ENCODE results near the gene CMIP.
"Not testable (repeated sequence)": the region's sequence is repeated elsewhere in the genome, so short reads cannot be mapped to it uniquely, and the experiment has no call there.

CMIP gene

DNA sequence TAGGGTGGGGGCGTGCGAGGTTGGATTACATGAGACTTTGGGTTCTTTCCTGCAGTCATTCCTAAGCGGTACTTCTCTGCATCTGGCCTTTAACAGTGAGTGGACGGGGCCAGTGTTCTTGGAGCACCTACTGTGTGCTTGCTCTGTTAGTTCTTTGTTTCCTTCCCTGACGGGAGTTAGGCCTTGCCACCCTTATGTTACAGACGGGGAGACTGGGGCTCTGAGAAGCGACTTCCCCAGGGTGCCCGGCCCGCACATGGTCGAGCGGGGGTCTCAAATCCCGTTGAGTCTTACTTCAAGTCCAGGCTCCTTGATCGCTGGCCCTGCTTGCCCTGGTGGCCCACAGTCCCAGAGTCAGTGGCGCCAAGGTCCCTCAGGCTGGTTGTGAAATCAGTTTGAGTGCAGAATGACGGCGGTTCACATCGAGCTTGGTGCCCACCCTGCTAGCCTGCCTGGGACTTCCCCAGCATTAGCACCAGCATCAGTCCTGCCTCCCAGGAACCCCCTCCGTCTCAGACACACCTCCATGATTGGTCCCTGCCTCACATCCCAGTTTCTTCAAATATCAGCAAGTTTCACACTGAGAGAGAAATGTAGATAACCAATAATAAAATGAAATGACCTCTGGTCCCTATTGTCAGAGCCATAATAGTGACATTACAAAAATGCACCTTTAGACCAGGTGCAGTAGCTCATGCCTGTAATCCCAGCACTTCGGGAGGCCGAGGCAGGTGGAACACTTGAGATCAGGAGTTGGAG lies 128.0 kb downstream of the CMIP start:
- DNase-seq: no peak

DNA sequence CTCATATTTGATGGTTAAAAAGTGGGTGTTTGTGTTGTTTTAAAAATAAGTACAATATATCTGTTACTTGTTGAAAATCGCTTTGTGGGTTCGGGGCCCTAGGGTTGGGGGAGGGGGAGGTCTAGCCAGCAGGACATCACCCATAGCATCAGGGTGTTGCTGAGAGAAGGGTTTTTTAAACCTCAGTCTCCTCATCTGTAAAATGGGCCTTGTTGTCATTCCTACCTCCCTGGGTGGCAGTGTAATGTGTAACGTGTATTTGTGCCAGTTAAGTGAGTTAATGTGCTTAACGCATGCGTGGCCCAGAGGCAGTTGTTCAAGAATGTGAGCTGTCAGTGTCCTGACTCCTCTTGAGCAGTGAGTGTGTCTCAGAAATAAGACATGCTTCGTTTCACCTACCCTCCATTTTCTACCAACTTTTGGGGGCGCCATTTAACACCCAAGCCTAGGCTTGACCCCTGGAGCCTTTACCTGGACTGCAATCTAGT lies 129.0 kb downstream of the CMIP start:
- no peak for DNase-seq

DNA sequence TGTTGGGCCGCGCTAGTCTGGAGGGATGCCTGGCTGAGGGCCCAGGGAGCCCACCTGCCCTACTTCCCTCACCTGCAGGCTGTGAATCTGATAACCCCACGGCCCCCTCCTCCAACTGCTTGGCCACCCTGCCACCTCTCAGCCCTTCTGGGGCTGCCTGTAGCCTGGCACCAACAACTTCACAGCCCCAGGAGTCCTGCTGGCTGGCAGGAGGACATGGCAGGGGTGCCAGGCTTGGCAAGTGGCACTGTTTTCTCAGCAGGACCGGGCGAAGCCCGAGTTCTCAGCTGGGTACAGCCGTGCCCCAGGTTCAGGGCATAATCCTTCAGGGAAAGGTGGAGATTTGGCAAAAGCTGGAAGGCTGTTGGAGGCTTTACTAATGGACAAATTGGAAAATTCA lies 129.6 kb downstream of the CMIP start:
- DNase-seq: no peak

DNA sequence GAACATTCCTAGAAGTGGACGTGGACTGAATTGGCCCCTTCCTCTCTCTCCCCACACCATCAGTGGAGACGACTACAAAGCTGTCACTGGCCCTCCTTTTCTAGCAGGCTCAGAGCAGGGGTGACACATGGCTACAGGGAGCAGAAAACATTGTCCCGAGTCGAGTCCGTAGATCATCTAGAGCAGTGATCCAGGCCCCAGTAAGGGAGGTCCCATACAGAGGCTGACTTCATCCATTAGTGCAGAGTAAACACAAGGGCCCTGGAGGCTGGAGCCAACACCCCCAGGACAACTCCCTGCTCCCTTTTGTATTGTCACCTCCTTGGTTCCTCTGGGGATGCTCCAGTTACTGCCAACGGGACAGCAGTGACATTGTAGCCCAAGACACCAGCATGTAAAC lies 130.7 kb downstream of the CMIP start:
- no peak for DNase-seq

DNA sequence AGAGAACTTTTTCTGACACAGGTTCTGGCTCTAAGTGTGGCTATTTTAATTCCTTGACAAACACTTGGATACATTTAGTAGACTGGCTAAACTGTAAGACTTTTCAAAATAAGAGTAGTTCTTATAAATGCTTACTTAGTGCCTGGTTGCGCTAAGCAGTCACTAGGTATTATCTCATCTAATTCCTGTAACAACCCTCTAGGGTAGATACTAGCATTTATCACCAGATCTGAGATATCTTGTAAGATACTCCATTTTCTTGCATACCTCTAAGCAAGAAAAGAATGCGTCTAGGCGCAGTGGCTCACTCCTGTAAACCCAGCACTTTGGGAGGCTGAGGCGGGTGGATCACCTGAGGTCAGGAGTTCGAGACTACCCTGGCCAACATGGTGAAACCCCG lies 131.2 kb downstream of the CMIP start:
- DNase-seq: no peak

DNA sequence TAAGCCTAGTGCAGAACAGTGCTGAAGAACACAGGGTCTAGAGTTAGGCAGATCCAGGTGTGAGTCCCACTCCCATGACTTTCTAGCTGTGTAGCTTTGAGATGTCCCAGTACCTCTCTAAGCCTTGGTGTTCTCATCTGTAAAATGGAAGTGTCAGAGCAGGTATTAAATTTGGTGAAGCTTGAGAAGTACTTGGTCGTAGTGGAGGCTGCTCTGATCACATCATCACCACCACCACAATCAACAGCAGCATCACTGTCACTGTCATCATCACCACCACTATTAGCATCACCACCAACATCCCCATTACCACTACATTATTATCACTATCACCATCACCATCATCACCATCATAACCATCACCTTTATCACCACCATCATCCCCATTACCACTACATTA lies 132.1 kb downstream of the CMIP start:
- DNase-seq: peak; percentile 15

DNA sequence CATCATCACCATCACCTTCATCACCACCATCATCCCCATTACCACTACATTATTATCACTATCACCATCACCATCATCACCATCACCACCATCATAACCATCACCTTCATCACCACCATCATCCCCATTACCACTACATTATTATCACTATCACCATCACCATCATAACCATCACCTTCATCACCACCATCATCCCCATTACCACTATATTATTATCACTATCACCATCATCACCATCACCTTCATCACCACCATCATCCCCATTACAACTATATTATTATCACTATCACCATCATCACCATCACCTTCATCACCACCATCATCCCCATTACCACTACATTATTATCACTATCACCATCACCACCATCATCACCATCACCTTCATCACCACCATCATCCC lies 132.7 kb downstream of the CMIP start:
- DNase-seq: not testable (repeated sequence)

DNA sequence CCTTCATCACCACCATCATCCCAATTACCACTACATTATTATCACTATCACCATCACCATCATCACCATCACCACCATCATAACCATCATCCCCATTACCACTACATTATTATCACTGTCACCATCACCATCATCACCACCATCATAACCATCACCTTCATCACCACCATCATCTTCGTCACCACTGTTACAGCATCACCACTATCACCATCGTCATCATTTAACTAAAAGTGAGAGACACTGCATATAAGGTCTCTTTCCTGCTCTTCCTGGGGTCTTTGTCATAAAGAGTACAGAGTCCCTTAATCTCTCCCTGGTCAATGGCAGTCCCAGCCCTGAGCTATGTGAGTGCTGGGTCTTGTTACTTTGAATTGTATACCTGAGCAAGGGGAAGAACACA lies 133.5 kb downstream of the CMIP start:
- DNase-seq: no peak

DNA sequence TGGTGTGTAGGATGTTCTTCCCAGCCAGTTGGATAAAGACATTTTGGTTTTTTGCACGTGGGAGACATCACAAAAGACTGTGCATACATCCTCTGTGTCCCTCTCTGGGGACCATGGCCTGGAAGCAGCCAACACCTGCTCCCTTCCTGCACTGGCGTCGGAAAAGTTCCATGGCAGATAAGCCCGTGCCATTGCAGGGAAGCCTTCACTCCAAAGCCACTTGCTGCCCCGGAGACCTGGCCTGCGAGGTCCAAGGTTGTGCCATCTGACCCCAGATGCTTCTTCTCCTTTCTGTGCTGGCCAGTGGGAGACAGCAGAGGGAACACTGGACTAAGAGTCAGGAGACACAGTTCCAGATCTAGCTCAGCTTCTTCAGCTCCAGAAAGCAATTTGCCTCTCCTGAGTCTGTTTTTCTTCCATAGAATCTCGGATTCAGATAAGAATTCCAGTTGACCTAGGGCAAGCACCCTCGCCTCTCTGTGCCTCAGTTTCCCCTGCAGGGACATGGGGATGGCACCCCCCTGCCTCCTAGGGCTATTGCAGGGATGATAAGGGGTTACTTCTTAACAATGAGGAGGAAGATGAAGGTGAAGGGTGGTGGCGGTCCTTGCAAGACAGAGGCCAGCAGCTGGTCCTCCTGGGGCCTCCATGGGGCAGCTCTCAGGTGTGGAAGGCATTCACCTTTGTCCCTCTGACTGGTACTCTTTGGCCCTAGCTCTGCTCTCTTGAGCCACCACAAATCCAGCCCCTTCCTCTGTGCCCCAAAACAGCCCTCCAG lies 134.2 kb downstream of the CMIP start:
- no peak for DNase-seq

DNA sequence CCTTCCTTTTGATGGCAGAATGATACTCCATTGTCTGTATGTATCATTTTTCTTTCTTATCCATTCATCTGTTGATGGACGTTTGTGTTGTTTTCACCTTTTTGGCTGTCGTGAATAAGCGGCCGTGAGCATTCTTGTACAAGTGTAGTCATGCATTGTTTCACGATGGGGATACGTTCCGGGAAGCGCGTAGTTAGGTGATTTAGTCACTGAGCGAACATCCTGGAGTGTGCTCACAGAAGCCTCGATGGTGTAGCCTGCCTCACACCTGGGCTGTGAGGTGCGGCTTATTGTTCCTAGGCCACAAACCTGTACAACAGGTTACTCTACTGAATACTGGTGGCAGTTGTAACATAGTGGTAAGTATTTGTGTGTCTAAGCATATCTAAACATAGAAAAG lies 136.5 kb downstream of the CMIP start:
- no peak for DNase-seq

DNA sequence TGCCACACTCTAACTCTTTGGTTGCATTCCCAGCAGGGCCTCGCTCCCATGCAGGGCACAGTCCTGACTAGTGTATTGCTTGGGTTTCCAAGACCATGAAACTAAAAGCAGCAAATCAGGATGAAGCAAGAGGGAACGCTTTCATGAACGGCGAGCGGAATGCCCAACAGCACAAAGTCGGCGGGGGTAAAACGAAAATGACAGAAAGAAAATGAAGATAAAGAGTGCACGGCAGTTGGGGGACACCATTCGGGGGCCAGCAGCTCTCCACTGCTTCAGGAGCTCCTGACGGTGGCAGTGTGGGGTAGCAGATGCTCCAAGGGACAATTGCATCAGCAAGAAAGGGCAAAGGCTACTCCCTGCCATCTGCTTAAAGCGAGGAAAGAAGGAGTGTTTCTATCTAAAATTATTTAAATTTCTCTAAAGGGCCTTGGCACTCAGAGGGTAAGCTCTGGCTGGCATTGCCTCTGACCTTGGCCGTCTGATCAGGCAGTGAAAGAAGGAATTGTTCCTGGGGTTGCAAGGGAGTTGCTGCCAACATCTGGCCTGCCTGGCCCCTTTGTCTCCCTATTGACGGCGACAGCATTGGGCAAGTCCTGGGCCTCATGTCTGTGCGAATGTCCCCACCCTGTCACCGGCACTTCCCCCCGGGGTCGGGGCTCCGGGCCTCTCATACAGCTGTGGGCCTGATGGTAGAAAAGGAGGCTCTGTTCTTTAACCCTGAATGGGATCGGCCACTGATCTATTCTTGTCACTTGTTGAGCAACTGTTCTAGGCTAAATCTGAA lies 138.2 kb downstream of the CMIP start:
- DNase-seq: no peak

DNA sequence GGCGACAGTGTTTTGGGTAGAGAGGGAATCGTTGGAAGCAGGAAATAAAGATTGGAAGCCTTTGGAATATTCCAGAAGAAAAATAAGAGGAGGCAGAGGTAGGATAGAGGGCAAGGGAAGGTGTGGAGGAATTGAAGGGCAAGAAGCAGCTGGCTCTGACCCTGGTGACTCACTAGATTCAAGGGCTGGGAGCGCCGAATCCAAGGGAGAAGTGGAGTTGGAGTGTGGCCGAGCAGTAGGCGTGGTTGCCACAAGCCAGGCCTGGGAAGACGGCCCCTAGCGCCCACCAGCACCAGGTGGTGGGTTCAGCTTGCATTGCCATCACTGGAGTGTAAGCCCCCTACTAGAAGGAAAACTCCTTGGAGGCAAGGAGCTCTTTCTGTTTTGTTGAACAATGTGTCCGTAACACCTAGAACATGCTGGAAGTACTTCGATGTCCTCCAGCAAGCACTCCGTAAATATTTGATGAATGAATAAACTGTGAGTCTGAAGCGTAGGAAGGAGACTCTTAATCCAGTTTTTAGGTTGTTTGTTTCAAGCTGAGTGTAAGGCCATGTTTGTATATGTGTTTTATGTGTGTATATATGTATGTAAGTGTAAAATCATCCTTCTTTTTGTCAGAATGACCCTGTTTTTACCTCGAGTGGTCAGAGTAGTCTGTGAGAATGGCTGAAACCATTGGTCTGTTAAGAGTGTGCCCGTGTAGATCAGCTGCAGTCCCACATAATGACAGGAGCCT lies 139.5 kb downstream of the CMIP start:
- DNase-seq: no peak

DNA sequence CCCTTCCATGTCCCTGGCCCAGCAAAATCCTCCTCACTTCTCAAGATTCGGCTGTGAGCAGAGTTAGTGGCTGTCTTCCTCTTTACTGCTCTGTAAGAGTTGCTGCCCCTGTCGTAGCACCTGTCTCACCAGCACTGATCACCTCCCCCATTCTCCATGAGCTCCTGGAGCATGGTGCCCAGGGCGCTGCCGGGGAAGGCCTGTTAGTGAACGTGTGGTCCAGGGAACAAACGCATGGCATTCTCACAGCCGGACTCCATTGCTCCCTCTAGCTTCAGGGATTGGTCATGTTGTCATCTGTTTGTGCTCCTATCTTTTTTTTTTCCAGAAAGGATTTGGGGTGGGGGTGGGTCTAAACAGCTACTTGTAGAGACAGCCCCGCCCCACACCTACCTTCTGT lies 141.2 kb downstream of the CMIP start:
- no peak for DNase-seq

DNA sequence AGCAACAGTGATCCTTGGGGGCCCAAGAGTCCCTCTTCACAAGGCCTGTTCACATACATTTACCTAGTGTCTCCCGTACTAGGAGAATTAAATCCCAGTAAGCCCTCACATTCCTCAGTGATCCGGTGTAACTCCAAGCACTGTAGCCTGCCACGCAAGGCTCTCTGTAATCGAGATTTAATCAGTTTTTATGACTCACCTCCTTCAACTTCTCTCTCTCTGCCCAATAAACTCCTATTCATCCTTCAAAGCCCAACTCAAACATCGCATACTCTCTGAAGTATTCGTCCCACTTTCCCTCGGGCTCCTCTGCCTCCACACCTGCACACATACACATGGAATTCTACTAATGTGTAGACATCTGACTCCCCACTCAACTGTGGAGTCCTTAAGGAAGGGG lies 141.8 kb downstream of the CMIP start:
- no peak for DNase-seq

DNA sequence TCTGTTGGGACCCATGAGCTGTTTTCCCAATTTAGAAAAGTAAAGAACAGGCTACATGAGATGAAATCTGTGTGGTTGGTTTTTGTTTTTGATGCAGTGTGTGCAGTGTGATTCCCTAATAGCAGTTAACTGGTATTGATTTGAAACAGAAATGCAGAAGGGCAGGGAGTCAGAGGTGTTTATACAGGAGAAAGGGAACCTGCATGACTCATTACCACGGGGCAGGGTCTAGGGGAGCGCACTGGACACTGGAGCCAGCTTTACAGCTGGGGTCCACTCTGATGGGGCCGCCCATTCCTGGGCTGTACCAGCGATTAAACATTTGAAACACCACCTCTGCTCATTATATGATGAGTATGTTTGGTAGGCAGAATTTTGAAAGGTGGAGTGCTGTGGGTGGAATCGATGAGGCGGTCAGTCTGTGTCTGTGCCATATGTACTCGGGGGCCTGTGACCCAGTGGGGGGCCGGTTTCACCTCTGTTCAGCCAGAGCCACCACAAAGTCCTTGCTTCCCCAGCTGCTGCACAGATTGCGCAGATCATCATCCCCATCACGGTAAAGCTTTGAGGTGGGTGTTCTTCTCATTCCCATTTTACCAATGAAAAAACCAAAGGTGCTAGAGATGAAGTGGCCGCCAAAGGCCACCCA lies 142.5 kb downstream of the CMIP start:
- DNase-seq: no peak

DNA sequence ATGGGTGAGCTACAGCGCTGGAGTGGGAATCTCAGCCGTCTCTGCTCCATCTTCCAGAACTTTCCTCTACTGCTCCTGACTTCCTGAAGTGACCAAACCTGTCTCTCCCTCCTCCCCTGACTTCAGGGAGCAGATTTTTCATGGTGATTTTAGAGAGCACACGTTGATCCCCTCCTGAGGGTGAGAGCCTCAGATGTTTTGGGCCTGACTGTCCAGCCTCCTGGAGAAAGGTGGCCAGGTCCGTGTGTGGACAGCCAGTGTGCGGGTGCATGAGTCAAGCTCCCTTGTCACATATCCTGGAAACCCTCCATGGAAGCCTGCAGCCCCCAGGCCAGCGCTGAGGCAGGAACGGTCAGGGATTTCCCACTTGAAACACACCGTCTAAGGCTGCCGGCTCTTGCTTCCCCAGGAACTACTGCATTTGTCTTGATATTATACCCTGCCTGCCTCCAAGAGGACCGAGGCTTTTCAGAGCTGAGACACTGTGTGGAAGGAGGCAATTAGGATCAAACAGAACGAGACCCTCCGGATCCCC lies 143.1 kb downstream of the CMIP start:
- no peak for DNase-seq

DNA sequence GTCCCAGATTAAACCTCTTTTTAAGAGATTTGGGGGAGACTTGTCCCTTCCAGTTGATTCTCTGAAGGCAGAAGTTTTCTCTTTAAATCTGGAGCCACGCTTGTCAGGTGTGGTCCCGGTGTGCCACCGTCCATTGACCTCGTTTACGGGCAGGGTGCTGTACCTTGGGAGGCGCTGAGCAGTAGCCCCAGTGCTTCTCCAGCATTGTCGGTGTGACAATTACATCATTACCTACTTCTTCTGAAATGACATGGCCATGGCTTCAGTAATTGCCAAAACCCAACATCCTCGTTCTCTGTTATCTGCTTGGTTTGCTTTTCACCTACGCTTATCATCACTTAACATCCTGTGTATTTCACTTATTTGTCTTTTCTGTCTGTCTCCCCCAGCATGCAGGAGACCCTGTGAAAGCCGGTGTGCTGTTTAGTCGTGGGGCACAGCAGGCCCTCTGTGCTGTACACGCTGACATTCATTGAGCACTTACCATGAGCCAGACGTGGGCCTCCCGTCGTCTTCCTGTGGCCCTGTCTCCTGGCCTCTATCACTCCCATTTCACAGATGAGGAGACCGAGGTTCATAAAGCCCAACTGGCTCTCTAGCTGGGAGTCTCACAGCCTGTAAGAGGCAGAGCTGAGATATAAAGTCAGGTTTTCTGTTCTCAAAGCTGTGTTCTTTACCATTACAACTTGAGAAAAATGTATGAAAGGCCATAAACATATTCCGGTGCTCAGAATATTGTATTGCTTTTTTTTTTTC lies 143.9 kb downstream of the CMIP start:
- DNase-seq: no peak

DNA sequence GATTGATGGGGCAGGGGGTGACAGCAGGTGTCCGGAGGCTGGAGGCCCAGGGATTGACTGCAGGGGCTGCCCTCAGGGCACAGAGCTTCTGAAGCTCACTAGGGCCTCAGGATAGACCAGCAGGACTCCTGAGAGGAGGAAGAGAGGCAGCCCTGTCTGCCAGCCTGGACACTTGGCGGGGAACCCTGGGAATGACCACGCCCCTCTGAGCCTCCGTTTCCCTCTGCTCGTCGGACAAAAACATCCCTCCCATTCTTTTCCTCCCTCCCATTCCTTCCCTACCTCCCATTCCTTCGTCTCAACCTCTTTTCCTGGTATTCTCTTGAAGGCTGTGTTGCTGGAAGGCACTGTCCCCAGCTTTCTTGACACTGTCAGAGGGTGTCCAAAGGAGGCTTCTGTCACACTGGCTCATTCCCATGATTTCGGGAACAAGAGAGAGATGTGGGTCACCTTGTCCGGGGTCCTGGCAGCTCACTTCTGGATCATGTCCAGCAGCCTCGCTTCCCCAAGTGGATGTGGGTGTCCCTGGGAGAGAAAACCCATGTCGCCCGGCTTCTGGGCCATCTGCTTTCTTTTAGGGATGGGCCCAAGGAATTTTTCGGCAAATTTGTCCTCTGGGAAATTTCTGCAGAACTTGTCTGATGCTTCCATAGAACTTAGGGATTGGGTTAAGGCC lies 145.5 kb downstream of the CMIP start:
- no peak for DNase-seq

DNA sequence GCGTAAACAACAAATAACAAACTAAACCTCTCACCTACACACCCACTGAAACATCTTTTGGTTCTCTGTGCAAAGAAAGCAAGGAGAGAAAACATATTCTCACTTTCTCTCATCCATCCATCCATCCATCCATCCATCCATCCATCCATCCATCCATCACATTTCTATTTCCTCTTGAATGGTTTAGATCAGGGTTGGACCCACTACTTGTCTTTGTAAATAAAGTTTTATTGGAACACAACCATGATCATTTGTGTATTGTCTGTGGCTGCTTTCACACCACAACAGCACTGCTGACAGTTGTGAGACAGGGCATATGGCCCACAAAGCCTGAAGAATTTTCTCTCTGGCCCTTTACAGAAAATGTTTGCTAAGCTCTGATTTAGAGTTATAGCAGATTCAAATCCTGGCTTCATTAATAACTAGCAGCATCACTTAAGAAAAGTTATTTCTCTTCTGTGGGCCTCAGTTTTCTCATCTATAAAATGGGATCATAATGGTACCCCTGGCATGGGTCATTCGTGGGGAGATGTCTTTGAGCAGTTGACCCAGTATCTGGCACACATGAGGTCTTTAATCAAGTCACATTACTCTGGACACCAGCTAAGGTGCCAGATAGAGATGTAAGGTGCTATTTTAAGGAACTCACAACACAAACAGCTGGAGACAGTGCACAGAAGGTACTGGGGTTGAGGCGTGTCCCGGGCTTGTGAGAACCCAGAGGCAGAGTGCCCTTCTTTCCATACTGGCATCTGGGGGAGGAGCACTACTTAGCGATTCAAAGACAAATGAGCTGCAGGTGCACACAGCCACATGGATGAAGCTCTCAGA lies 146.3 kb downstream of the CMIP start:
- no peak for DNase-seq

DNA sequence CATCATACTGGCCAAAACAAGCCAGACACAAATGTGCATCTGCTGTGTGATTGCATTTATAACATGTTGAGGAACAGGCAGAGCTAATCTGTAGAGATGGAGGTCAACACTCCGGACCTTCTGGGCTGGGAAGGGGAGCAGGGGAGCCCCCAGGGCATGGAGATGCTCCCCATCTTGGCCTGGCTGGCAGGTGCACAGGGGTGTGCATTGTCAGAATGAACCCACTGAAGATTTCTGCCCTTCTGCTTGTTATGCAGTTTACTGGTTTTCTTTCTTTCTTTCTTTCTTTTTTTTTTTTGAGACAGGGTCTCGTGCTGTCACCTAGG lies 146.9 kb downstream of the CMIP start:
- DNase-seq: no peak

All from CD4-positive, alpha-beta T cell treated with Interleukin-10 for 1 hour (primary cell).